H1 (cell line): ENCODE results near the gene NIN. TPM values are rescaled to one million over a fixed set of nuclear protein-coding genes. Genes with fewer than 3 reads are reported as not detected.

Source experiments
- BRCA1 ChIP-seq: IDR thresholded peaks from 2 replicates; pipeline ENCODE4 v1.6.1; 2012; ENCODE audit warnings: low read depth, low read length, improper control_type of control experiment
- JUN ChIP-seq: IDR thresholded peaks from 2 replicates; pipeline ENCODE4 v1.6.1; 2011; ENCODE audit warnings: low read depth, mild to moderate bottlenecking, improper control_type of control experiment, low read length
- RXRA ChIP-seq: IDR thresholded peaks from 2 replicates; pipeline ENCODE4 v1.6.1; 2011; ENCODE audit warnings: low read depth, mild to moderate bottlenecking, low read length, moderate library complexity; ENCODE audit not compliant: insufficient read depth
- SAP30 ChIP-seq: fragments of 300-600 bp; sonication (generic); IDR thresholded peaks from 2 replicates; pipeline ENCODE4 v1.7.1; 2012; ENCODE audit warnings: low read length, moderate library complexity, mild to moderate bottlenecking, inconsistent platforms; ENCODE audit not compliant: insufficient read depth, insufficient replicate concordance
- SP2 ChIP-seq: IDR thresholded peaks from 2 replicates; pipeline ENCODE4 v1.6.1; 2012; ENCODE audit warnings: mild to moderate bottlenecking, low read length, inconsistent platforms
- polyA plus RNA-seq, 7 experiments: library from polyadenylated mRNA; depleted of rRNA in 3 of 7; stranded (reverse) in 5 of 7; unstranded in 2 of 7; fragments of >200 nt in 5 of 7; fragments of 200-250 nt in 2 of 7; gene quantifications; 1 replicate in 5 of 7; 2 replicates in 1 of 7; 4 replicates in 1 of 7; pipeline versions ENCODE4 v1.2.1 to v1.2.3, GENCODE V29; 2011 to 2013; ENCODE audit warnings: missing spikeins in 2 of 7, mixed read lengths in 2 of 7
- total RNA-seq: library from RNA; stranded (reverse); fragmentation: NEBNext Ultra II Directional; extraction: Animal tissue kit (Norgen Biotek cat#: 25700); gene quantifications from 2 replicates; pipeline ENCODE4 v1.2.1, GENCODE V29; 2021

Gene NIN
- total and polyA plus RNA-seq, 2 of the 8 experiments (the other 6 are each of a cell fraction or from before 2014, with no cell fraction given) = 3.2 to 21.3 TPM

DNA sequence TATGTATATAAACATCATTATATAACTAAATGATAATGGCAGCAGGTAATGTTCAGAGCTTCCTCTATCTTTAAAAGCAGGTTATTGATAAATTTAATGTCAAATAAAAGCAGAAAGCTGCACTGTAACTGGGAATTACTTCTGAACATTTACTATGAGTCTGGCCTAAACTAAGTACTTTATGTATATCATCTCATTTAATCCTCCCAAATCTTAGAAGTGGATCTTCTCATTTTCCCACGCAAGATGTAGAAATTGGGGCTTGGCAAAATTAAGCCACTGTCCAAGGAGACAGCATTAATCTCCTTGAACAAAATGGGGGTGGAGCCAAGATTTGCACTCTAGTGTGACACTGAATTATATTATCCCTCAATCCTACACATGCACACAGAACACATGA is 5.7 kb downstream of the NIN start (continued):
- no peak for TF ChIP-seq SP2
- no peak for TF ChIP-seq BRCA1
- TF ChIP-seq RXRA = no peak
- no peak for TF ChIP-seq JUN
- TF ChIP-seq SAP30 = no peak
